K562 (cell line): ENCODE measurements around the gene FADS1. TPM values are rescaled to one million over a fixed set of nuclear protein-coding genes. Genes with fewer than 3 reads are reported as not detected.

Source experiments
- ATAC-seq: fragments of 200-7000 bp; cut with Tn5 transposase; 3 replicates; pipeline ENCODE4 v1.9.1; 2020; ENCODE audit warnings: moderate library complexity
- BruUV-seq: library from RNA; stranded (reverse); fragments of 400-500 nt; replicated peaks from 2 replicates; lab custom pipeline; 2021; lab: Mats Ljungman, UMichigan
- CTCF ChIA-PET: fragments of 300-600 bp; formaldehyde crosslinking; extraction: SDS; loops from one replicate; lab custom pipeline; 2021; ENCODE audit warnings: low intra/inter-chr PET ratio; lab: Yijun Ruan, JAX
- POLR2A ChIA-PET: fragments of 300-600, 350-650 bp; sonication (Branson Sonifier 250); formaldehyde crosslinking; extraction: SDS; loops from one replicate; lab custom pipeline; 2021; ENCODE audit warnings: antibody characterized with exemption, inconsistent platforms; lab: Yijun Ruan, JAX
- DNase-seq, 4 experiments: peaks; one replicate each; pipeline versions ENCODE4 v3.0.0 to v3.0.0-alpha.2; 2011 to 2018; ENCODE audit warnings: low spot score in 3 of 4, mixed read lengths in 3 of 4; ENCODE audit errors: extremely low read depth in 1 of 4
- FAIRE-seq: peaks from 2 replicates; lab custom pipeline; 2011; peaks lifted over from hg19 to GRCh38; lab: Jason Lieb, UNC
- H2AFZ ChIP-seq: 2 replicates; pipeline ENCODE4 v1.6.0; 2011; ENCODE audit warnings: low read depth, low read length, control low read depth, inconsistent platforms
- H3K27ac ChIP-seq: fragments of 200-600 bp; 3 replicates; pipeline ENCODE4 v1.8.0; 2011; ENCODE audit warnings: low read depth, mild to moderate bottlenecking, control low read depth, inconsistent platforms, low read length, moderate library complexity, mixed read lengths; ENCODE audit errors: extremely low read depth
- H3K27me3 ChIP-seq, 2 experiments: fragments of 300-600 bp in 1 of 2; 2 replicates in 1 of 2; 3 replicates in 1 of 2; pipeline versions ENCODE4 v1.6.0 to v1.8.0; 2011; ENCODE audit warnings: inconsistent platforms in 2 of 2, low read length in 2 of 2, mild to moderate bottlenecking in 1 of 2, mixed read lengths in 1 of 2, moderate library complexity in 1 of 2; ENCODE audit not compliant: control insufficient read depth in 2 of 2, insufficient read depth in 2 of 2
- H3K36me3 ChIP-seq: fragments of 300-600 bp; 3 replicates; pipeline ENCODE4 v1.8.0; 2011; ENCODE audit warnings: mild to moderate bottlenecking, low read length, inconsistent platforms; ENCODE audit not compliant: control insufficient read depth, insufficient read depth
- H3K4me1 ChIP-seq, 2 experiments: fragments of 200-600 bp in 1 of 2; replicated peaks in 1 of 2; 2 replicates in 1 of 2; 3 replicates in 1 of 2; pipeline versions ENCODE4 v1.5.1 to v1.8.0; 2011; ENCODE audit warnings: inconsistent platforms in 2 of 2, low read length in 2 of 2, mild to moderate bottlenecking in 1 of 2, mixed read lengths in 1 of 2, moderate library complexity in 1 of 2; ENCODE audit not compliant: control insufficient read depth in 2 of 2, insufficient read depth in 2 of 2
- H3K4me2 ChIP-seq: 2 replicates; pipeline ENCODE4 v1.6.1; 2011; ENCODE audit warnings: low read length, control low read depth, inconsistent platforms, mixed read lengths; ENCODE audit not compliant: insufficient read depth
- H3K4me3 ChIP-seq: fragments of 200-600 bp; sonication (generic), shearing (Covaris generic); 2 replicates; pipeline ENCODE4 v1.5.1; 2016; ENCODE audit warnings: control low read depth, inconsistent platforms
- H3K79me2 ChIP-seq: fragments of 200-600 bp; 3 replicates; pipeline ENCODE4 v1.8.0; 2011; ENCODE audit warnings: low read length, inconsistent platforms; ENCODE audit not compliant: control insufficient read depth, insufficient read depth
- H3K9ac ChIP-seq, 2 experiments: 2 replicates each; pipeline versions ENCODE4 v1.6.0 to v1.6.1; 2011; ENCODE audit warnings: low read depth in 2 of 2, low read length in 2 of 2, control low read depth in 1 of 2, inconsistent platforms in 1 of 2, mild to moderate bottlenecking in 1 of 2, mixed read lengths in 1 of 2; ENCODE audit not compliant: insufficient read depth in 1 of 2
- H3K9me1 ChIP-seq: one replicate; pipeline ENCODE4 v1.6.0; 2011; ENCODE audit warnings: inconsistent platforms, mild to moderate bottlenecking, low read length, moderate library complexity; ENCODE audit not compliant: control insufficient read depth, insufficient read depth
- H3K9me3 ChIP-seq: replicated peaks from 2 replicates; pipeline ENCODE4 v1.5.1; 2011; ENCODE audit warnings: low read depth, low read length, inconsistent platforms; ENCODE audit not compliant: control insufficient read depth, insufficient read depth
- H4K20me1 ChIP-seq: replicated peaks from 2 replicates; pipeline ENCODE4 v1.6.1; 2011; ENCODE audit warnings: low read length, inconsistent platforms, mixed read lengths; ENCODE audit not compliant: control insufficient read depth, insufficient read depth
- ARID2 ChIP-seq: fragments of 450-650 bp; IDR thresholded peaks from 2 replicates; pipeline ENCODE4 v1.6.1; 2017; ENCODE audit warnings: antibody characterized with exemption, mild to moderate bottlenecking
- MNT ChIP-seq, 2 experiments: fragments of 450-650 bp; conservative IDR thresholded peaks; 2 replicates each; pipeline ENCODE4 v1.6.1; 2017; ENCODE audit warnings: mild to moderate bottlenecking in 2 of 2, moderate library complexity in 2 of 2
- RBM17 ChIP-seq: fragments of 200-400 bp; formaldehyde crosslinking; IDR thresholded peaks from 2 replicates; pipeline ENCODE4 v1.6.1; 2017; ENCODE audit warnings: low read depth, mild to moderate bottlenecking, low read length, borderline replicate concordance
- RBM34 ChIP-seq: fragments of 200-400 bp; formaldehyde crosslinking; IDR thresholded peaks from 2 replicates; pipeline ENCODE4 v1.6.1; 2018; ENCODE audit warnings: low read length, borderline replicate concordance; ENCODE audit not compliant: insufficient read depth
- TAF1 ChIP-seq: IDR thresholded peaks from 2 replicates; pipeline ENCODE4 v1.6.1; 2011; ENCODE audit warnings: mild to moderate bottlenecking, low read length, moderate library complexity; ENCODE audit not compliant: insufficient read depth, control insufficient read depth, severe bottlenecking; ENCODE audit errors: extremely low read depth
- ZC3H8 ChIP-seq: fragments of 450-650 bp; IDR thresholded peaks from 2 replicates; pipeline ENCODE4 v1.6.1; 2017
- ZFX ChIP-seq: sonication (generic); formaldehyde crosslinking; IDR thresholded peaks from 2 replicates; pipeline ENCODE4 v1.8.0; 2022; ENCODE audit warnings: mild to moderate bottlenecking, missing genetic modification reagents, moderate library complexity
- WGBS: fragments of 100-300 bp; shearing (Covaris generic); methylation state at CpG from one replicate; pipeline ENCODE4 v1.1.6; 2016; ENCODE audit warnings: low coverage, mixed read lengths; ENCODE audit not compliant: insufficient coverage; ENCODE audit errors: missing lambda C conversion rate; 5-methylcytosine and 5-hydroxymethylcytosine counted together
- in situ Hi-C: fragments of 300-500 bp; cut with MboI; formaldehyde crosslinking; loops from 4 replicates; pipeline ENCODE4 v1.15.0; 2018; ENCODE audit warnings: inconsistent platforms, mixed read lengths
- intact Hi-C: fragments of 100-400 bp; cut with micrococcal nuclease; formaldehyde crosslinking; loops from 2 replicates; pipeline ENCODE4 v1.14.2; 2022
- polyA plus RNA-seq, 8 experiments: library from polyadenylated mRNA; depleted of rRNA in 4 of 8; stranded (reverse) in 5 of 8; unstranded in 3 of 8; fragments of >200 nt; fragmentation: Nextera tagmentation in 2 of 8; fragmentation: Illumina TruSeq in 1 of 8; extraction: Ambion mirVana in 2 of 8; extraction: Trizol in 1 of 8; gene quantifications; 2 replicates each; pipeline versions ENCODE4 v1.2.1 to v1.2.3, GENCODE V29; 2011 to 2014; ENCODE audit warnings: inconsistent platforms in 1 of 8, missing spikeins in 1 of 8
- total RNA-seq, 7 experiments: library from RNA; depleted of rRNA in 6 of 7; stranded (reverse); fragments of >200 nt in 6 of 7; fragmentation: Illumina TruSeq in 2 of 7; extraction: Trizol in 2 of 7; gene quantifications; 2 replicates each; pipeline versions ENCODE4 v1.2.1 to v1.2.3, GENCODE V29; 2011 to 2021; ENCODE audit warnings: low replicate concordance in 1 of 7
- TF ChIP-seq, protein P1 (sequence below), 3 experiments: fragments of 200-800 bp in 1 of 3; sonication (Bioruptor generic) in 1 of 3; sonication (generic) in 1 of 3; formaldehyde crosslinking in 1 of 3; IDR thresholded peaks; 2 replicates each; pipeline versions ENCODE4 v1.6.1 to v1.8.0; 2016 to 2022; ENCODE audit warnings: mild to moderate bottlenecking in 2 of 3, missing compliant biosample characterization in 2 of 3, missing genetic modification characterization in 2 of 3, missing genetic modification reagents in 1 of 3
- TF ChIP-seq, protein P2 (sequence below): fragments of 450-650 bp; formaldehyde crosslinking; IDR thresholded peaks from 2 replicates; pipeline ENCODE4 v1.4.0; 2020; ENCODE audit warnings: mild to moderate bottlenecking, moderate library complexity

The FADS1 gene
- total and polyA plus RNA-seq, 9 of the 15 experiments (the other 6 are each of a cell fraction or from before 2014, with no cell fraction given) = 110 to 864 (median 364) TPM

DNA sequence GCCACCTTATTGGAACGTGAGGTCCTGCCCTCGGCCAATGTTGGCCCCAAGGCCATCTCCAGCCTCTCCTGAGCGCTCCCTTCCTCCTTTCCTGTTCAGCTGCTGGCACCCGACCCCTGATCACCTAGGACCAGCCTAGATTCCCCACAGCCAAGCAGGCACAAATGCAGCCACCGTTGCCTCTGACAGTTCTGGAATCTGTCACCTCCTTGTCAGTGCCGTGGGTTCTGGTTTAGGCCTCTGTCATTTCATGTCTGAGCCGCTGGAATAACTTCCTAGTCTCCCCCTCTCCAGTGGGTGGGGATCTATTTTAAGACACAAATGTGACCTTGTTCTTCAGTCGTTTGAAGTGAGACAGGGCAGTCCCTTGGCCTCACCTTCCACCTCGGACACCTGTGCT lies 44.8 kb upstream of the FADS1 start:
- Histone ChIP-seq H3K9me3 (no peaks in the 10 kb centered on the region), H3K4me1 (peaks cover 30 to 78% of the 10 kb centered on the region in 2 experiments), H2AFZ (no peak overlapping the region; the same call in 1 of the 2 replicates), H3K79me2 (no peaks in the 10 kb centered on the region), H4K20me1 (no peaks in the 10 kb centered on the region), H3K27ac (no peak overlapping the region), H3K4me2 (no peak overlapping the region), H3K36me3 (peaks cover 7% of the 10 kb centered on the region; the same call in 2 of the 3 replicates), H3K9me1 (no peaks in the 10 kb centered on the region), H3K9ac (peak overlapping the region in 1 of 2 experiments; percentile 85; a peak in 2 of 4 replicates), H3K4me3 (no peak overlapping the region), H3K27me3 (no peaks in the 10 kb centered on the region)
- 67% methylated on average over 7 of the region's 9 CpGs for WGBS
- POLR2A ChIA-PET = no interaction called here
- DNase-seq = no peak
- CTCF ChIA-PET = no interaction called here
- intact Hi-C loops = no loop called here
- no TSS peak for BruUV-seq
- in situ Hi-C loops = no loop called here
- no peak for FAIRE-seq
- ATAC-seq = no peak
- TF ChIP-seq RBM34 = no peak
- TF ChIP-seq TAF1 = no peak
- TF ChIP-seq ZFX (CRISPR knock-in tag) = peak; percentile 25; the same call in 1 of the 2 replicates

DNA sequence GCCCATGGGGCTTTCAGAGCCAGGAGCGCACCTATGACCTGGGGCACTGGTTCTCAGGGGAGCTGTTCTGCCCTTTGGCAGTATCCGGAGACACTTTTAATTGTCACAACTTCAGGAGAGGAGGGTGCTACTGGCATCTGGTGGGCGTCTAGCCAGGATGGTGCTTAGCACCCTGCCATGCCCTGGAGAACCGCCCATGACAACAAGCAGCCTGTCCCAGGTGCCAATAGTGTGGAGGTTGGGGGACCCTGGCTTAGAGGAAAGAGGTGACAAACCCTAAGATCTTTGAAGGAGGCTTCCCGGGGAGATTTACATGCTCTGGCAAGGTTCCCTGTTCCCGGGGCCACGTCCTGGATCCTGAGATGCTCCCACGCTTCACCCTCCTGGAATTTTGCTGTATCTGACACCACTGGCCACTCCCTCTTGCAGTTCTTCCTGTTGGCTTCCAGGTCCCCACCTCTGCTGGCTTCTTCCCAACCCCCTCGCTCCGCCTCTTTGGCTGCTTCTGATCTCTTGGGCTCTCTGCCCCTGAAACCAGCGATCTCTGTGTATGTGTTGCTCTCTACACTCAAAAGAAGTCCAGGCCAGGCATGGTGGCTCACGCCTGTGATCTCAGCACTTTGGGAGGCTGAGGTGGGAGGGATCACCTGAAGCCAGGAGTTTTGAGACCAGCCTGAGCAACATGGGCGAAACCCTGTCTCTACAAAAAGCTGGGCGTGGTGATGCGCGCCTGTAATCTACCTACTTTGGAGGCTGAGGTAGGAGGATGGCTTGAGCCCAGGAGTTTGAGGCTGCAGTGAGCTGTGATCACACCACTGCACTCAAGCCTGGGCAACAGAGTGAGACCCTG lies 43.5 kb upstream of the FADS1 start:
- H3K4me1 ChIP-seq = peaks cover 24 to 76% of the 10 kb centered on the region in 2 experiments
- DNase-seq (peak; percentile 75 to 88 (median 76)), FAIRE-seq (peak; percentile 93), ATAC-seq (peak; percentile 86)
- no peaks in the 10 kb centered on the region for H3K9me1 ChIP-seq
- 45% methylated on average over 16 of the region's 16 CpGs for WGBS
- no TSS peak for BruUV-seq
- H3K27ac ChIP-seq = peak overlapping the region; percentile 66
- peak overlapping the region; percentile 86 for H2AFZ ChIP-seq
- peak overlapping the region; percentile 56 for H3K4me2 ChIP-seq
- CTCF ChIA-PET = no interaction called here
- peaks cover 7% of the 10 kb centered on the region; the same call in 2 of the 3 replicates for H3K36me3 ChIP-seq
- in situ Hi-C loops (no loop called here), intact Hi-C loops (no loop called here)
- no peaks in the 10 kb centered on the region for H3K79me2 ChIP-seq
- H3K4me3 ChIP-seq = no peak overlapping the region
- no peaks in the 10 kb centered on the region for H3K9me3 ChIP-seq
- no peaks in the 10 kb centered on the region for H3K27me3 ChIP-seq
- no peaks in the 10 kb centered on the region for H4K20me1 ChIP-seq
- POLR2A ChIA-PET = interaction anchor here (0.7 kb wide), 1 partner anchor 10 kb away, joined by 3 read pairs; no protein-coding TSS in a partner anchor
- peak overlapping the region; percentile 15 to 33; a peak in 2 of 4 replicates for H3K9ac ChIP-seq
- TF ChIP-seq MNT (conservative IDR thresholded peaks at IDR 0.05) (0 out of 4 replicates have a peak, but pooled peaks of 1 of the 2 experiments have one; percentile 14), ZC3H8 (no peak), ARID2 (no peak), RBM17 (no peak)
- TF ChIP-seq, protein P1, sequence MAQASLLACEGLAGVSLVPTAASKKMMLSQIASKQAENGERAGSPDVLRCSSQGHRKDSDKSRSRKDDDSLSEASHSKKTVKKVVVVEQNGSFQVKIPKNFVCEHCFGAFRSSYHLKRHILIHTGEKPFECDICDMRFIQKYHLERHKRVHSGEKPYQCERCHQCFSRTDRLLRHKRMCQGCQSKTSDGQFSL (CRISPR knock-in tag; IDR thresholded peaks at IDR 0.05) = no peak
- TF ChIP-seq, protein P1 (tag; IDR thresholded peaks at IDR 0.05) = no peak
- TF ChIP-seq, protein P2, sequence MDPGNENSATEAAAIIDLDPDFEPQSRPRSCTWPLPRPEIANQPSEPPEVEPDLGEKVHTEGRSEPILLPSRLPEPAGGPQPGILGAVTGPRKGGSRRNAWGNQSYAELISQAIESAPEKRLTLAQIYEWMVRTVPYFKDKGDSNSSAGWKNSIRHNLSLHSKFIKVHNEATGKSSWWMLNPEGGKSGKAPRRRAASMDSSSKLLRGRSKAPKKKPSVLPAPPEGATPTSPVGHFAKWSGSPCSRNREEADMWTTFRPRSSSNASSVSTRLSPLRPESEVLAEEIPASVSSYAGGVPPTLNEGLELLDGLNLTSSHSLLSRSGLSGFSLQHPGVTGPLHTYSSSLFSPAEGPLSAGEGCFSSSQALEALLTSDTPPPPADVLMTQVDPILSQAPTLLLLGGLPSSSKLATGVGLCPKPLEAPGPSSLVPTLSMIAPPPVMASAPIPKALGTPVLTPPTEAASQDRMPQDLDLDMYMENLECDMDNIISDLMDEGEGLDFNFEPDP (CRISPR knock-in tag) = no peak
